Midbrain (tissue), 1 donor: ENCODE data around the gene OR4D10.

ENCODE experiments used
- DNase-seq: peaks from one replicate; lab custom pipeline; 2025; lab: John Stamatoyannopoulos, UW

OR4D10 gene

DNA sequence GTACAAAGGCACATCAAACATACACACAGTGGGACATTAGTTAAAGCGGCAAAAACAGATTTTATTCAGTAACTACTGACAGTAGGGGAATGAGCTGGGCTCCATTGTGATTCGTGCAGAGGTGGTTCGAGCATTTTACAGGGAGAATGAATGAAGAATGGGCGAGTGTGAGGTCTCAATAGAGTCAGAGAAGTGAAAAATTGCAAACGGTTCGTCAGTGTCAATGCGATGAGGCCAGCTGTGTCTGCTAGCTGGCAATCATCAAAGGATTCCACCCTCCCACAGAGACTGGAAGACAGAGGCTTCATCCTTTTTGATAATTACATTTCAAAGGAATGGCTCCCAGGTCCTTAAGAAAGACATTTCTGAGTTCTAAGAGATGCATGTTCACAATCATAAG is 55.6 kb downstream of the OR4D10 start:
- no peak for DNase-seq
